ENCODE measurements around the gene C19orf33. TPM values are rescaled to one million over a fixed set of nuclear protein-coding genes. Genes with fewer than 3 reads are reported as not detected.
"Not testable (repeated sequence)": the region's sequence is repeated elsewhere in the genome, so short reads cannot be mapped to it uniquely, and the experiment has no call there.

Gene C19orf33
- total RNA-seq, 2 donors from 2014 or later, result 6.7 TPM; not detected in 1

- no peaks in the 10 kb centered on the region for H3K9me3 ChIP-seq
- peaks cover 4% of the 10 kb centered on the region for H3K36me3 ChIP-seq
- H3K27ac ChIP-seq, result peak overlapping the region; percentile 90 to 93
- ATAC-seq (ENCODE audit: insufficient number of reproducible peaks, low FRiP score, low read depth) (peak; percentile 87), DNase-seq (ENCODE audit: low spot score) (peak; percentile 85)
- peaks cover 5 to 28% of the 10 kb centered on the region in 2 donors for H3K4me1 ChIP-seq (ENCODE audit: control insufficient read depth in 1 of 2, low read depth in 2 of 2)
- TF ChIP-seq, protein P1, sequence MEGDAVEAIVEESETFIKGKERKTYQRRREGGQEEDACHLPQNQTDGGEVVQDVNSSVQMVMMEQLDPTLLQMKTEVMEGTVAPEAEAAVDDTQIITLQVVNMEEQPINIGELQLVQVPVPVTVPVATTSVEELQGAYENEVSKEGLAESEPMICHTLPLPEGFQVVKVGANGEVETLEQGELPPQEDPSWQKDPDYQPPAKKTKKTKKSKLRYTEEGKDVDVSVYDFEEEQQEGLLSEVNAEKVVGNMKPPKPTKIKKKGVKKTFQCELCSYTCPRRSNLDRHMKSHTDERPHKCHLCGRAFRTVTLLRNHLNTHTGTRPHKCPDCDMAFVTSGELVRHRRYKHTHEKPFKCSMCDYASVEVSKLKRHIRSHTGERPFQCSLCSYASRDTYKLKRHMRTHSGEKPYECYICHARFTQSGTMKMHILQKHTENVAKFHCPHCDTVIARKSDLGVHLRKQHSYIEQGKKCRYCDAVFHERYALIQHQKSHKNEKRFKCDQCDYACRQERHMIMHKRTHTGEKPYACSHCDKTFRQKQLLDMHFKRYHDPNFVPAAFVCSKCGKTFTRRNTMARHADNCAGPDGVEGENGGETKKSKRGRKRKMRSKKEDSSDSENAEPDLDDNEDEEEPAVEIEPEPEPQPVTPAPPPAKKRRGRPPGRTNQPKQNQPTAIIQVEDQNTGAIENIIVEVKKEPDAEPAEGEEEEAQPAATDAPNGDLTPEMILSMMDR (IDR thresholded peaks at IDR 0.05), result no peak
- H3K4me3 ChIP-seq, result peak overlapping the region; percentile 96
- no peaks in the 10 kb centered on the region for H3K27me3 ChIP-seq (replicated peaks; ENCODE audit: insufficient read depth)
Measured at GRCh38 chr19:38335949-38336637, 32.0 kb downstream of the C19orf33 start.

DNA sequence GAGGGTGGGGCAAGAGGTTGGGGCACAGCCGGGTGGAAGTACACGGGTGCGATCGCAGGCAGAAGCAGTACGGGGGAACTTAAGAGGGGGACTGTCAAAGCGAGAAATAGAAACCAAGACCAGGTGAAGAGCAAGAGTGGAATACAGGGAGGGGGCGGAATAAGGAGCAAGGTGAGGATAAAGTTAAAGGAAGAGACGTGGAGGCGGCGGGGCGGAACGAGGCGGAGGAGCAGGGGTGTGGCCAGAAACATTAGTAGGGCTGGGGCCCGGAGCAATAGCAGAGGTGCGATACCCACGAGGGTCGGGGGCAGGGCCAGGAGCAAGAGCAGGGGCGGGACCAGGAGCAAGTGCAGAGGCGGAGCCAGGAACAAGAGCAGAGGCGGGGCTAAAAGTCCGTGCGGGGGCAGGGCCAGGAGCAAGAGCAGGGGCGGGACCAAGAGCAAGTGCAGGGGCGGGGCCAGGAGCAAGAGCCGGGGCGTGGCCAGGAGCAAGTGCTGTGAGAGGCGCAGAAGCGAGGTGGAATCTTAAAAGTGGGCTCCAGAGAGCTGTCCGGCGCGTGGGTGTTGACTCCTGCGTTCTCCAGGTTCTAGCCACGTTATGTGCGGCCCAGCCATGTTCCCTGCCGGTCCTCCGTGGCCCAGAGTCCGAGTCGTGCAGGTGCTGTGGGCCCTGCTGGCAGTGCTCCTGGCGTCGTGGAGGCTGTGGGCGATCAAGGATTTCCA lies 32.7 kb downstream of the C19orf33 start:
- ATAC-seq (ENCODE audit: insufficient number of reproducible peaks, low FRiP score, low read depth) (peak; percentile 70), DNase-seq (ENCODE audit: low spot score) (peak; percentile 90)
- Histone ChIP-seq H3K4me1 (ENCODE audit: control insufficient read depth in 1 of 2, low read depth in 2 of 2) (peaks cover 5 to 28% of the 10 kb centered on the region in 2 donors), H3K27ac (peak overlapping the region; percentile 90 to 93), H3K4me3 (peak overlapping the region; percentile 96), H3K9me3 (no peaks in the 10 kb centered on the region), H3K27me3 (replicated peaks; ENCODE audit: insufficient read depth) (no peaks in the 10 kb centered on the region), H3K36me3 (peaks cover 4% of the 10 kb centered on the region)
- TF ChIP-seq, protein P1 (IDR thresholded peaks at IDR 0.05), result no peak

DNA sequence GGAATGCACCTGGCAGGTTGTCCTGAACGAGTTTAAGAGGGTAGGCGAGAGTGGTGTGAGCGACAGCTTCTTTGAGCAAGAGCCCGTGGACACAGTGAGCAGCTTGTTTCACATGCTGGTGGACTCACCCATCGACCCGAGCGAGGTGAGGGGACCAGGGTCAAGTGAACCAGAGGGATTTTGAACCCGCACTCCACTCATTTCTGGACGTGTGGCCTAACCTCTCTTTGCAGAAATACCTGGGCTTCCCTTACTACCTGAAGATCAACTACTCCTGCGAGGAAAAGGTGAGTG lies 33.3 kb downstream of the C19orf33 start:
- Histone ChIP-seq H3K9me3 (no peaks in the 10 kb centered on the region), H3K36me3 (peaks cover 4% of the 10 kb centered on the region), H3K4me3 (peak overlapping the region; percentile 96), H3K4me1 (ENCODE audit: control insufficient read depth in 1 of 2, low read depth in 2 of 2) (peaks cover 5 to 28% of the 10 kb centered on the region in 2 donors), H3K27ac (peak overlapping the region; percentile 34 to 52), H3K27me3 (replicated peaks; ENCODE audit: insufficient read depth) (no peaks in the 10 kb centered on the region)
- DNase-seq (ENCODE audit: low spot score) (no peak), ATAC-seq (ENCODE audit: insufficient number of reproducible peaks, low FRiP score, low read depth) (no peak)
- TF ChIP-seq, protein P1 (IDR thresholded peaks at IDR 0.05), result no peak

GRCh38 chr19:38339011-38339410 lies 35.0 kb downstream of the C19orf33 start:
- ATAC-seq (ENCODE audit: insufficient number of reproducible peaks, low FRiP score, low read depth); DNase-seq (ENCODE audit: low spot score); H3K4me3 ChIP-seq: not testable (repeated sequence)

DNA sequence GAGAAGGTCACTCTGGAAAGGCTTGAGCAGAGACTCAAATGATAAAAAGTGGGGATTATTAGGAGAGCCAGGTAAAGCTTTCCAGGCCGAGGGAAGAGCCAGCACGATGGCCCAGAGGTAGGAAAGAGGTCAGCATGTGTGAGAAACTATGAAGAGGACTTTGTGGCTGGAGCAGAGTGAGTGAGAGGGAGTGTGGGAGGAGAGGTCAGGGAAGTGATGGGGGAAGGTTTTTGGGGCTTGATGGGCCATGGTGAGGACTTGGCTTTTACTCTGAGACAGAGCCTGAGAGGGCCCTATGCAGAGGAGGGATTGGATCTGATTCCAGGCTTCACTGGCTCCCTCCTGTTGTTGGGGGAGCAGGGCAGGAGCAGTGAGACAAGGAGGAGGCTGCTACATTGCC lies 36.9 kb downstream of the C19orf33 start:
- no peaks in the 10 kb centered on the region for H3K27me3 ChIP-seq (replicated peaks; ENCODE audit: insufficient read depth)
- ATAC-seq (ENCODE audit: insufficient number of reproducible peaks, low FRiP score, low read depth), result no peak
- TF ChIP-seq, protein P1 (IDR thresholded peaks at IDR 0.05), result no peak
- no peak for DNase-seq (ENCODE audit: low spot score)
- peaks cover 14% of the 10 kb centered on the region for H3K36me3 ChIP-seq
- H3K9me3 ChIP-seq, result no peaks in the 10 kb centered on the region
- no peak overlapping the region for H3K4me3 ChIP-seq
- H3K27ac ChIP-seq, result no peak overlapping the region
- peaks cover 5 to 25% of the 10 kb centered on the region in 2 donors for H3K4me1 ChIP-seq (ENCODE audit: control insufficient read depth in 1 of 2, low read depth in 2 of 2)

More at GRCh38 chr19:38339011-38339410, 35.0 kb downstream of the C19orf33 start:
- not testable (repeated sequence) for H3K27ac ChIP-seq; H3K9me3 ChIP-seq; H3K27me3 ChIP-seq (replicated peaks; ENCODE audit: insufficient read depth)
- Histone ChIP-seq H3K36me3 (peaks cover 11% of the 10 kb centered on the region), H3K4me1 (ENCODE audit: control insufficient read depth in 1 of 2, low read depth in 2 of 2) (peaks cover 5 to 28% of the 10 kb centered on the region in 2 donors)
